ENCODE results near the gene GMDS. TPM values are rescaled to one million over a fixed set of nuclear protein-coding genes. Genes with fewer than 3 reads are reported as not detected.
A peak's percentile ranks its signal among the peaks of the same experiment; 100 is the strongest.

Gene GMDS
- polyA plus RNA-seq, 1 donor (not counting 4 experiments of a cell fraction or from before 2014, with no cell fraction given) = 22.1 TPM

GRCh38 chr6:1645466-1646185 is 599.8 kb downstream of the GMDS start:
- H3K4me2 ChIP-seq (ENCODE audit: control insufficient read depth, extremely low read depth, insufficient read depth, low read depth, low read length) = no peak overlapping the region
- FAIRE-seq (peak; percentile 59), DNase-seq (ENCODE audit: low read depth, low spot score) (no peak)
- H3K4me1 ChIP-seq (ENCODE audit: control insufficient read depth, extremely low read depth, insufficient read depth, low read length) = peaks cover 18% of the 10 kb centered on the region
- H3K4me3 ChIP-seq (ENCODE audit: control insufficient read depth in 2 of 3, extremely low read depth in 1 of 3, insufficient read depth in 2 of 3, low read depth in 1 of 3, low read length in 3 of 3) = no peak overlapping the region
- no peaks in the 10 kb centered on the region for H3K9me1 ChIP-seq (ENCODE audit: control insufficient read depth, extremely low read depth, insufficient read depth, low read length)
- H3K9me3 ChIP-seq (ENCODE audit: control insufficient read depth, low read depth, low read length) = no peaks in the 10 kb centered on the region
- H3K27me3 ChIP-seq (ENCODE audit: control insufficient read depth, extremely low read depth, insufficient read depth, low read length) = no peaks in the 10 kb centered on the region
- no peak overlapping the region for H3K9ac ChIP-seq (ENCODE audit: control insufficient read depth, extremely low read depth, insufficient read depth, low read length)
- dilution Hi-C loops (cut with MboI; ENCODE audit: extremely low pct_ligation_motif_present, low sequenced_read_pairs) = no loop called here
- H3K36me3 ChIP-seq (ENCODE audit: control insufficient read depth in 2 of 2, extremely low read depth in 1 of 2, insufficient read depth in 2 of 2, low read length in 2 of 2) = no peaks in the 10 kb centered on the region
- H4K20me1 ChIP-seq (ENCODE audit: control insufficient read depth, extremely low read depth, insufficient read depth, low read length) = peaks cover 3% of the 10 kb centered on the region
- TF ChIP-seq EZH2 (IDR thresholded peaks at IDR 0.05; ENCODE audit: low read length) (no peak), CTCF (optimal IDR thresholded peaks at IDR 0.05 in 1 of 3, IDR thresholded peaks at IDR 0.05 in 1 of 3, conservative IDR thresholded peaks at IDR 0.05 in 1 of 3; ENCODE audit: extremely low read depth in 1 of 3, insufficient read depth in 2 of 3, low read length in 3 of 3) (no peak)
- H3K79me2 ChIP-seq (ENCODE audit: control insufficient read depth, insufficient read depth, low read length) = no peaks in the 10 kb centered on the region
- no peak overlapping the region for H3K27ac ChIP-seq (ENCODE audit: control insufficient read depth, insufficient read depth, low read length)
- H2AFZ ChIP-seq (ENCODE audit: control insufficient read depth, low read length) = no peak overlapping the region

- H3K4me1 ChIP-seq (ENCODE audit: control insufficient read depth, extremely low read depth, insufficient read depth, low read length) = peaks cover 18% of the 10 kb centered on the region
- FAIRE-seq (no peak), DNase-seq (ENCODE audit: low read depth, low spot score) (no peak)
- dilution Hi-C loops (cut with MboI; ENCODE audit: extremely low pct_ligation_motif_present, low sequenced_read_pairs) = no loop called here
- peaks cover 3% of the 10 kb centered on the region for H4K20me1 ChIP-seq (ENCODE audit: control insufficient read depth, extremely low read depth, insufficient read depth, low read length)
- H3K36me3 ChIP-seq (ENCODE audit: control insufficient read depth in 2 of 2, extremely low read depth in 1 of 2, insufficient read depth in 2 of 2, low read length in 2 of 2) = no peaks in the 10 kb centered on the region
- H3K27me3 ChIP-seq (ENCODE audit: control insufficient read depth, extremely low read depth, insufficient read depth, low read length) = no peaks in the 10 kb centered on the region
- no peaks in the 10 kb centered on the region for H3K9me1 ChIP-seq (ENCODE audit: control insufficient read depth, extremely low read depth, insufficient read depth, low read length)
- H3K9me3 ChIP-seq (ENCODE audit: control insufficient read depth, low read depth, low read length) = no peaks in the 10 kb centered on the region
- no peaks in the 10 kb centered on the region for H3K79me2 ChIP-seq (ENCODE audit: control insufficient read depth, insufficient read depth, low read length)
- H3K4me2 ChIP-seq (ENCODE audit: control insufficient read depth, extremely low read depth, insufficient read depth, low read depth, low read length) = no peak overlapping the region
- no peak for TF ChIP-seq CTCF (optimal IDR thresholded peaks at IDR 0.05 in 1 of 3, IDR thresholded peaks at IDR 0.05 in 1 of 3, conservative IDR thresholded peaks at IDR 0.05 in 1 of 3; ENCODE audit: extremely low read depth in 1 of 3, insufficient read depth in 2 of 3, low read length in 3 of 3)
- no peak for TF ChIP-seq EZH2 (IDR thresholded peaks at IDR 0.05; ENCODE audit: low read length)
- no peak overlapping the region for H3K4me3 ChIP-seq (ENCODE audit: control insufficient read depth in 2 of 3, extremely low read depth in 1 of 3, insufficient read depth in 2 of 3, low read depth in 1 of 3, low read length in 3 of 3)
- no peak overlapping the region for H2AFZ ChIP-seq (ENCODE audit: control insufficient read depth, low read length)
- no peak overlapping the region for H3K27ac ChIP-seq (ENCODE audit: control insufficient read depth, insufficient read depth, low read length)
- H3K9ac ChIP-seq (ENCODE audit: control insufficient read depth, extremely low read depth, insufficient read depth, low read length) = no peak overlapping the region
Observed at GRCh38 chr6:1644516-1645060, 600.8 kb downstream of the GMDS start.

Measured in keratinocyte (primary cell).